Effector memory CD8-positive, alpha-beta T cell (primary cell): ENCODE measurements around the gene NPBWR2.
"Not testable (repeated sequence)": the region's sequence is repeated elsewhere in the genome, so short reads cannot be mapped to it uniquely, and the experiment has no call there.

ENCODE experiments used
- ATAC-seq: fragments of 150-1000 bp; cut with Tn5 transposase; replicated peaks from 2 replicates; pipeline ENCODE4 v1.10.0; 2021; ENCODE audit warnings: mild to moderate bottlenecking, moderate library complexity
- DNase-seq, 3 experiments: peaks; one replicate each; pipeline ENCODE4 v3.0.0; 2021
- H3K27ac Mint-ChIP-seq, 2 donors: one replicate each; pipeline ENCODE4 v1.8.0; 2022; ENCODE audit warnings: mild to moderate bottlenecking in 2 of 2, mixed read lengths in 2 of 2, moderate library complexity in 2 of 2
- H3K27me3 Mint-ChIP-seq, 2 donors: one replicate each; pipeline ENCODE4 v1.8.0; 2022; ENCODE audit warnings: mixed read lengths in 2 of 2
- H3K36me3 Mint-ChIP-seq: one replicate; pipeline ENCODE4 v1.8.0; 2022; ENCODE audit warnings: mild to moderate bottlenecking, moderate library complexity, mixed read lengths; ENCODE audit not compliant: insufficient read depth
- H3K4me1 Mint-ChIP-seq, 2 donors: one replicate each; pipeline ENCODE4 v1.8.0; 2022; ENCODE audit warnings: low read depth in 2 of 2, mixed read lengths in 2 of 2
- H3K4me3 Mint-ChIP-seq, 2 donors: one replicate each; pipeline ENCODE4 v1.8.0; 2022; ENCODE audit warnings: mild to moderate bottlenecking in 2 of 2, mixed read lengths in 2 of 2, moderate library complexity in 2 of 2
- H3K9me3 Mint-ChIP-seq, 2 donors: one replicate each; pipeline ENCODE4 v1.8.0; 2022; ENCODE audit warnings: mixed read lengths in 2 of 2

Gene NPBWR2

GRCh38 chr20:64100566-64100888, 6.8 kb downstream of the NPBWR2 start:
- peaks cover 2 to 8% of the 10 kb centered on the region in 2 donors for H3K9me3 Mint-ChIP-seq
- peaks cover 28 to 37% of the 10 kb centered on the region in 2 donors for H3K27me3 Mint-ChIP-seq
- no peak overlapping the region for H3K27ac Mint-ChIP-seq
- peaks cover 10 to 11% of the 10 kb centered on the region in 2 donors for H3K4me1 Mint-ChIP-seq
- DNase-seq (no peak), ATAC-seq (no peak)
- no peaks in the 10 kb centered on the region for H3K36me3 Mint-ChIP-seq
- H3K4me3 Mint-ChIP-seq, result no peak overlapping the region

DNA sequence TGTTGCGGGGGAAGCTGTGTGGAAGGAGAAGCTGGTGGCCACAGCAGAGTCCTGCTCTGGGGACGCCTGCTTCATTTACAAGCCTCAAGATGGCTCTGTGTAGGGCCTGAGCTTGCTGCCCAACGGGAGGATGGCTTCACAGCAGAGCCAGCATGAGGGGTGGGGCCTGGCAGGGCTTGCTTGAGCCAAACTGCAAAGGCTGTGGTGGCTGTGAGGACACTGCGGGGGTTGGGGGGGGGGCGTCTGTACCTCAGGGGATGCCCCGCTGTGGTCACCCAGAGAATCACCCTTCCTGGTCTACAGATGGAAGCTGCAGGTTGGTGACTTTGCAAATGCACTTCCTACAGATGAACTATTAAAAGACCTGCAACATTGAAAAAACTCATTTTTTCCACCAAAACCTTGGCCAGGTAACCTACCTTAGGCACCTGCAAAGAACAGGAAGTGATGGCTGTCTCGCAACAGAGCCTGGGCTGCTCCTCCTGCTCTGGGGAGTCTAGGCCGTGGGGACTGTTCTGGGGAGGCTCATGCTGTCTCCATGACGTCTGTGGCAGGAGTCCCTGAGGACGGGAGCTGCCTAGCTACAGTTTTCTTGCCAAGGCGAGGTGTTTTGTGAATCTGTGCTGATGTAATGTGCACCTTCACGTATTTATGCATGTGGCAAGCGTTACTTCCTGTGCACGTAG, 7.3 kb downstream of the NPBWR2 start:
- Mint-ChIP-seq H3K4me3 (no peak overlapping the region), H3K4me1 (peaks cover 10 to 11% of the 10 kb centered on the region in 2 donors), H3K27ac (no peak overlapping the region), H3K36me3 (no peaks in the 10 kb centered on the region), H3K9me3 (peaks cover 2 to 8% of the 10 kb centered on the region in 2 donors), H3K27me3 (peaks cover 28 to 37% of the 10 kb centered on the region in 2 donors)
- ATAC-seq, result peak; percentile 70
- no peak for DNase-seq

GRCh38 chr20:64099086-64099786, 8.1 kb downstream of the NPBWR2 start:
- DNase-seq, result no peak
- no peak overlapping the region for H3K27ac Mint-ChIP-seq

DNA sequence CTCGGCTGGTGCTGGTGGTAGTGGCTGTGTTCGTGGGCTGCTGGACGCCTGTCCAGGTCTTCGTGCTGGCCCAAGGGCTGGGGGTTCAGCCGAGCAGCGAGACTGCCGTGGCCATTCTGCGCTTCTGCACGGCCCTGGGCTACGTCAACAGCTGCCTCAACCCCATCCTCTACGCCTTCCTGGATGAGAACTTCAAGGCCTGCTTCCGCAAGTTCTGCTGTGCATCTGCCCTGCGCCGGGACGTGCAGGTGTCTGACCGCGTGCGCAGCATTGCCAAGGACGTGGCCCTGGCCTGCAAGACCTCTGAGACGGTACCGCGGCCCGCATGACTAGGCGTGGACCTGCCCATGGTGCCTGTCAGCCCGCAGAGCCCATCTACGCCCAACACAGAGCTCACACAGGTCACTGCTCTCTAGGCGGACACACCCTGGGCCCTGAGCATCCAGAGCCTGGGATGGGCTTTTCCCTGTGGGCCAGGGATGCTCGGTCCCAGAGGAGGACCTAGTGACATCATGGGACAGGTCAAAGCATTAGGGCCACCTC, 8.8 kb downstream of the NPBWR2 start:
- no peak for DNase-seq
- Mint-ChIP-seq H3K4me1 (peaks cover 10 to 11% of the 10 kb centered on the region in 2 donors), H3K27me3 (peaks cover 20 to 28% of the 10 kb centered on the region in 2 donors), H3K4me3 (no peak overlapping the region), H3K27ac (no peak overlapping the region), H3K36me3 (no peaks in the 10 kb centered on the region), H3K9me3 (peaks cover 2 to 8% of the 10 kb centered on the region in 2 donors)
- no peak for ATAC-seq

More at GRCh38 chr20:64099086-64099786, 8.1 kb downstream of the NPBWR2 start:
- ATAC-seq, result no peak
- no peak overlapping the region for H3K4me3 Mint-ChIP-seq
- no peaks in the 10 kb centered on the region for H3K36me3 Mint-ChIP-seq
- H3K9me3 Mint-ChIP-seq, result peaks cover 2 to 8% of the 10 kb centered on the region in 2 donors
- peaks cover 27 to 35% of the 10 kb centered on the region in 2 donors for H3K27me3 Mint-ChIP-seq
- peaks cover 10 to 11% of the 10 kb centered on the region in 2 donors for H3K4me1 Mint-ChIP-seq

DNA sequence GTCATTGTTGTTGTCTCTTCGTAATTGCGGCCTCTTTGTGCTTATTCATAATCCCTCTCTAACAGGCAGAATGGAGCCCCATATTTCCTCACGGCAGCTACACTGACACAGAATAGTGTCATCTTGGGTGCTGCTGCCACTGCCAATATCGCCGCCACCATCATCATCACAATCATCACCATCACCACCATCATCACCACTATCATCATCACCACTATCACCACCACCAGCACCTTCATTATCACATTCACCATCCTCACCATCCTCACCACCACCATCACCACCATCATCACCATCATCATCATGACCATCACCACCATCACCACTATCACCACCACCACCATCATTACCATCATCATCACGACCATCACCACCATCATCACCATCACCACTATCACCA, 10.8 kb downstream of the NPBWR2 start:
- DNase-seq (no peak), ATAC-seq (no peak)
- H3K27me3 Mint-ChIP-seq, result peaks cover 8 to 10% of the 10 kb centered on the region in 2 donors
- H3K9me3 Mint-ChIP-seq, result peaks cover 2 to 8% of the 10 kb centered on the region in 2 donors
- H3K4me3 Mint-ChIP-seq, result no peak overlapping the region
- H3K27ac Mint-ChIP-seq, result no peak overlapping the region
- no peaks in the 10 kb centered on the region for H3K36me3 Mint-ChIP-seq
- H3K4me1 Mint-ChIP-seq, result peaks cover 11 to 12% of the 10 kb centered on the region in 2 donors

DNA sequence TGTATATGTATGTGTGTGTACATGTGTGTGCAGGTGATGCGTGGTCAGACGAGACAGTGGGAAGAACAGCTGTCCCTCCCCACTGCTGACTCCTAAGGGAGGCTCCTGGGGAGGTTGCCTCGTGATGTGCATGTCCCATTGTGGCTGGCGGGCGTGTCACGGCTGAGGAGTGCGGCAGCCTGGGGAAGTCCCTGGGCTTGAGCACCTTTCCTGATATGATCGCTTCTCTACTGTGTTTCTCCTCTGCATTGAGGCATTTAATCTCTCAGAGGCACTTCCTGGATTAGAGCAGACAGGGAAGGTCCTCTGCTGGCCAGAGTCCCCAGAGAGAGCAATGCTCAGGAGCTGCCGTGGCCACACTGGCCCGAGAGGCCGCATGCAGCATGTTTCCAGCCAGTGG, 11.4 kb downstream of the NPBWR2 start:
- no peaks in the 10 kb centered on the region for H3K36me3 Mint-ChIP-seq
- no peak overlapping the region for H3K4me3 Mint-ChIP-seq
- H3K27ac Mint-ChIP-seq, result no peak overlapping the region
- H3K9me3 Mint-ChIP-seq, result peaks cover 2 to 8% of the 10 kb centered on the region in 2 donors
- DNase-seq, result no peak
- H3K27me3 Mint-ChIP-seq, result peaks cover 2 to 4% of the 10 kb centered on the region in 2 donors
- ATAC-seq, result no peak
- peaks cover 5 to 6% of the 10 kb centered on the region in 2 donors for H3K4me1 Mint-ChIP-seq

DNA sequence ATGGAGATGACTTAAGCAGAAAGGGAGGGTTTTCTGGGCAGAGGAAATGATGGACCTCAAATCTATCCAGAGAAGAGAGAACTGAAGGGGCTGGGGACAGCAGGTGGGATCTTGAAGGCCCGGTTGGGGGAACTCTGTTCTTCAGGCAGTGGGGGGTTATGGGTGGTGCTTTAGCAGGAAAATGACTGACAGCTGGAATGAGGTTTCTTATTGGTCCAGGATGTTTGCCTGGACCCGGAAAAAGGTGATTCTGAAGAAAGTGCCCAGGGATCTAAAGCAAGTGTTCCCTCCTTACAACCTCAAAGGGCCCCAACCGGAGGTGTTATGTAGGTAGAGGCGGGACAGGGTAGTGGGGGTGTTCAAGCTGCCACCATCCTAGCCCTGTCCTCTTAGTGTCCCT, 11.9 kb downstream of the NPBWR2 start:
- Mint-ChIP-seq H3K36me3 (no peaks in the 10 kb centered on the region), H3K27ac (no peak overlapping the region), H3K4me3 (no peak overlapping the region), H3K9me3 (peaks cover 2 to 8% of the 10 kb centered on the region in 2 donors), H3K27me3 (no peaks in the 10 kb centered on the region), H3K4me1 (peaks cover 4 to 5% of the 10 kb centered on the region in 2 donors)
- ATAC-seq (no peak), DNase-seq (no peak)

GRCh38 chr20:64093013-64093503, 14.3 kb downstream of the NPBWR2 start:
- ATAC-seq, result no peak
- peak overlapping the region in 1 of 2 donors; percentile 78 for H3K27ac Mint-ChIP-seq
- H3K4me3 Mint-ChIP-seq, result no peak overlapping the region
- peaks cover 2 to 8% of the 10 kb centered on the region in 2 donors for H3K9me3 Mint-ChIP-seq
- H3K36me3 Mint-ChIP-seq, result no peaks in the 10 kb centered on the region
- peaks cover 0 to 5% of the 10 kb centered on the region in 2 donors for H3K4me1 Mint-ChIP-seq
- peaks cover 0 to 17% of the 10 kb centered on the region in 2 donors for H3K27me3 Mint-ChIP-seq
- DNase-seq, result no peak

DNA sequence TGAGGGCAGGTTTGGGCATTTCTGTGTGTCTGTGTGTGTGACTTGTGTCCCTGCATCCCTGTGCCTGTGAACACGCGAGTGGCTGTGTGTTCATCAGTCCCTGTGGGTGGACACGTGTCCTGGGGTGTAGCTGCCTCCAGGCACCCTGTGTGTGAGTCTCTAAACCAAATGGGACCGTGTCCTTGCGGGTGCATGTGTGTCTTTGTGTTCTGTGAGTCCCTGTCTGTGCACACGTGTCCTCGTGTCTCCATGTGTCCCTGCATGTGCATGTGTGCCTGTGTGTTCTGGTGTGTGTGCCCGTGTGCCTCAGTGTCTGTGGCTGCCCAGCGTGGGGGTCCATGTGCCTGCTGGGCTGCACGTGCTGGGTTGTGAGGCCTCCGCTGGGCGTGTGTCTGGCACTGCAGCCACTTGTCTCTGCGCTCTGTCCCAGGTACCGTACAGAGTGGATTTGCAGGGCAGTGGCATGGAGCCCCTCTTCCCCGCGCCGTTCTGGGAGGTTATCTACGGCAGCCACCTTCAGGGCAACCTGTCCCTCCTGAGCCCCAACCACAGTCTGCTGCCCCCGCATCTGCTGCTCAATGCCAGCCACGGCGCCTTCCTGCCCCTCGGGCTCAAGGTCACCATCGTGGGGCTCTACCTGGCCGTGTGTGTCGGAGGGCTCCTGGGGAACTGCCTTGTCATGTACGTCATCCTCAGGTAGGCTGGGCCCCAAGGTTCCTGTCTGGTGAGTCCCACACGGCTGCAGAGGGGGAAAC, 14.9 kb downstream of the NPBWR2 start:
- Mint-ChIP-seq H3K9me3 (peaks cover 2 to 8% of the 10 kb centered on the region in 2 donors), H3K27ac (no peak overlapping the region), H3K27me3 (peaks cover 0 to 17% of the 10 kb centered on the region in 2 donors), H3K4me1 (peaks cover 0 to 5% of the 10 kb centered on the region in 2 donors), H3K4me3 (no peak overlapping the region), H3K36me3 (no peaks in the 10 kb centered on the region)
- DNase-seq (no peak), ATAC-seq (no peak)

DNA sequence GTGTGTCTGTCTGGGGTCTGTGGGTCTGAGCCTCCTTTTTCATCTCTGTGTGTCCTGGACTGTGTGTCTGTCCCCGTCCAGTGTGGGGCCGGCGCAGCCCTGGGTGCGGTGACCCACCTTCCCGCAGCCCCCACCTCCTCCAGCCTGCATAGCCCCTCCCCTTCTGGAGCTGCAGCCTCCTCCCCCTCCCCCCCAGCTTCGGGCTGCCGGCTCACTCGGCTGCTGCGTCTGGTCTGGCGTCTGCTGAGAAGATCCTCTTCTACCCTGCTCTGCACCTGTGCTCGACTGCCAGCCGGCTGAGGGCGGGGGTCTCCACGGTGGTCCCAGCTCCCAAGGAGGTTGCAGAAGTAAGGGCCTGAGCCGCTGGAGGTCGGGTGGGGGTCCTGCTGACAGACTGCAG, 15.6 kb downstream of the NPBWR2 start:
- H3K4me1 Mint-ChIP-seq, result peaks cover 0 to 5% of the 10 kb centered on the region in 2 donors
- H3K27me3 Mint-ChIP-seq, result peaks cover 0 to 17% of the 10 kb centered on the region in 2 donors
- H3K27ac Mint-ChIP-seq, result peak overlapping the region in 1 of 2 donors; percentile 23
- ATAC-seq, result no peak
- H3K9me3 Mint-ChIP-seq, result peaks cover under 1 to 4% of the 10 kb centered on the region in 2 donors
- no peaks in the 10 kb centered on the region for H3K36me3 Mint-ChIP-seq
- H3K4me3 Mint-ChIP-seq, result no peak overlapping the region
- no peak for DNase-seq

- no peaks in the 10 kb centered on the region for H3K36me3 Mint-ChIP-seq
- H3K9me3 Mint-ChIP-seq, result no peaks in the 10 kb centered on the region
- peaks cover 0 to 17% of the 10 kb centered on the region in 2 donors for H3K27me3 Mint-ChIP-seq
- DNase-seq (no peak), ATAC-seq (no peak)
- H3K4me1 Mint-ChIP-seq, result peaks cover 0 to 5% of the 10 kb centered on the region in 2 donors
- no peak overlapping the region for H3K4me3 Mint-ChIP-seq
- peak overlapping the region in 1 of 2 donors; percentile 23 for H3K27ac Mint-ChIP-seq
These were observed 16.0 kb downstream of the NPBWR2 start for GRCh38 chr20:64091340-64091739.

GRCh38 chr20:64090165-64090564, 17.2 kb downstream of the NPBWR2 start:
- Mint-ChIP-seq H3K4me3 (no peak overlapping the region), H3K4me1 (peaks cover 0 to 5% of the 10 kb centered on the region in 2 donors), H3K27me3 (peaks cover 0 to 17% of the 10 kb centered on the region in 2 donors), H3K36me3 (no peaks in the 10 kb centered on the region), H3K9me3 (no peaks in the 10 kb centered on the region), H3K27ac (no peak overlapping the region)
- ATAC-seq (no peak), DNase-seq (no peak)

- not testable (repeated sequence) for H3K4me1 Mint-ChIP-seq, H3K27ac Mint-ChIP-seq, ATAC-seq, H3K4me3 Mint-ChIP-seq, H3K9me3 Mint-ChIP-seq, DNase-seq, H3K36me3 Mint-ChIP-seq
- peaks cover 0 to 17% of the 10 kb centered on the region in 2 donors for H3K27me3 Mint-ChIP-seq
These were observed 18.8 kb downstream of the NPBWR2 start for GRCh38 chr20:64088586-64088985.
